Natural killer cell (primary cell): ENCODE data around the gene HMX1. TPM values are rescaled to one million over a fixed set of nuclear protein-coding genes. Genes with fewer than 3 reads are reported as not detected.

Source experiments
- ATAC-seq, 3 donors: fragments of 150-1000 bp in 2 of 3; fragments of 200-7000 bp in 1 of 3; cut with Tn5 transposase; 1 replicate in 1 of 3; 2 replicates in 2 of 3; pipeline ENCODE4 v1.10.0; 2021; ENCODE audit warnings: mild to moderate bottlenecking in 2 of 3, moderate library complexity in 2 of 3
- DNase-seq, 2 donors: peaks; one replicate each; pipeline versions ENCODE4 v3.0.0 to v3.0.0-alpha.2; 2013 to 2021; ENCODE audit warnings: mixed read lengths in 1 of 2
- H3K27ac ChIP-seq: one replicate; pipeline ENCODE4 v1.5.1; 2013; ENCODE audit warnings: mild to moderate bottlenecking, low read length
- H3K27me3 ChIP-seq: one replicate; pipeline ENCODE4 v1.6.1; 2013; ENCODE audit warnings: low read length; ENCODE audit not compliant: control insufficient read depth, insufficient read depth
- H3K36me3 ChIP-seq: one replicate; pipeline ENCODE4 v1.6.1; 2013; ENCODE audit warnings: low read length; ENCODE audit not compliant: control insufficient read depth, insufficient read depth
- H3K4me1 ChIP-seq: one replicate; pipeline ENCODE4 v1.6.1; 2013; ENCODE audit warnings: low read length; ENCODE audit not compliant: control insufficient read depth, insufficient read depth
- H3K4me3 ChIP-seq: one replicate; pipeline ENCODE4 v1.5.1; 2013; ENCODE audit warnings: low read length
- H3K9me3 ChIP-seq: one replicate; pipeline ENCODE4 v1.6.1; 2013; ENCODE audit warnings: low read length; ENCODE audit not compliant: control insufficient read depth, insufficient read depth
- H3K27ac Mint-ChIP-seq, 2 donors: one replicate each; pipeline ENCODE4 v1.8.0; 2022; ENCODE audit warnings: mild to moderate bottlenecking in 2 of 2, mixed read lengths in 2 of 2, moderate library complexity in 1 of 2
- H3K27me3 Mint-ChIP-seq, 2 donors: one replicate each; pipeline ENCODE4 v1.8.0; 2022; ENCODE audit warnings: low read depth in 2 of 2, mixed read lengths in 2 of 2
- H3K36me3 Mint-ChIP-seq: one replicate; pipeline ENCODE4 v1.8.0; 2022; ENCODE audit warnings: mixed read lengths
- H3K4me1 Mint-ChIP-seq, 2 donors: one replicate each; pipeline ENCODE4 v1.8.0; 2022; ENCODE audit warnings: mixed read lengths in 2 of 2
- H3K4me3 Mint-ChIP-seq: one replicate; pipeline ENCODE4 v1.8.0; 2022; ENCODE audit warnings: mild to moderate bottlenecking, moderate library complexity, mixed read lengths
- H3K9me3 Mint-ChIP-seq, 2 donors: one replicate each; pipeline ENCODE4 v1.8.0; 2022; ENCODE audit warnings: mixed read lengths in 2 of 2
- CTCF ChIP-seq: fragments of 200-600 bp; IDR thresholded peaks from one replicate; pipeline ENCODE4 v1.8.0; 2022; ENCODE audit warnings: antibody characterized with exemption
- WGBS: methylation state at CpG from one replicate; pipeline ENCODE4 v1.1.7; 2013; ENCODE audit warnings: missing lambda C conversion rate; ENCODE audit not compliant: insufficient coverage; 5-methylcytosine and 5-hydroxymethylcytosine counted together
- intact Hi-C: fragments of 100-400 bp; cut with micrococcal nuclease; formaldehyde crosslinking; loops from one replicate; pipeline ENCODE4 v1.14.2; 2022
- total RNA-seq, 4 donors: library from RNA; stranded (reverse); fragments of 120-200 nt in 1 of 4; gene quantifications; one replicate each; pipeline versions ENCODE4 v1.2.3 to v1.2.4, GENCODE V29; 2013 to 2022

HMX1 gene
- total RNA-seq, 3 donors from 2014 or later (not counting 1 experiment from before 2014, with no cell fraction given), result not detected

- H3K36me3 Mint-ChIP-seq, result no peaks in the 10 kb centered on the region
- ATAC-seq (no peak), DNase-seq (no peak)
- H3K9me3 ChIP-seq, result no peaks in the 10 kb centered on the region
- no peak overlapping the region for H3K27ac ChIP-seq
- WGBS, result 80% methylated on average over 8 of the region's 8 CpGs
- H3K27me3 Mint-ChIP-seq, result peaks cover 36 to 43% of the 10 kb centered on the region in 2 donors
- no peaks in the 10 kb centered on the region for H3K36me3 ChIP-seq
- TF ChIP-seq CTCF, result no peak
- H3K4me1 Mint-ChIP-seq, result no peaks in the 10 kb centered on the region
- H3K27ac Mint-ChIP-seq, result no peak overlapping the region
- intact Hi-C loops, result no loop called here
- peaks cover 8% of the 10 kb centered on the region for H3K27me3 ChIP-seq
- no peaks in the 10 kb centered on the region for H3K9me3 Mint-ChIP-seq
- no peak overlapping the region for H3K4me3 Mint-ChIP-seq
- no peaks in the 10 kb centered on the region for H3K4me1 ChIP-seq
- H3K4me3 ChIP-seq, result no peak overlapping the region
Observed at GRCh38 chr4:8879574-8879973, 7.9 kb upstream of the HMX1 start.

- no peak overlapping the region for H3K4me3 Mint-ChIP-seq
- H3K27ac Mint-ChIP-seq, result no peak overlapping the region
Observed at GRCh38 chr4:8878421-8878820, 6.8 kb upstream of the HMX1 start.

GRCh38 chr4:8877780-8878040 lies 6.1 kb upstream of the HMX1 start:
- H3K27ac ChIP-seq, result no peak overlapping the region
- no peak overlapping the region for H3K4me3 ChIP-seq
- H3K4me1 ChIP-seq, result no peaks in the 10 kb centered on the region
- peaks cover 10% of the 10 kb centered on the region for H3K27me3 ChIP-seq
- no peak for TF ChIP-seq CTCF
- WGBS, result 6% methylated on average over 12 of the region's 12 CpGs
- H3K4me3 Mint-ChIP-seq, result no peak overlapping the region
- H3K36me3 Mint-ChIP-seq, result no peaks in the 10 kb centered on the region
- no peaks in the 10 kb centered on the region for H3K9me3 Mint-ChIP-seq
- H3K27ac Mint-ChIP-seq, result no peak overlapping the region
- no peaks in the 10 kb centered on the region for H3K4me1 Mint-ChIP-seq
- no peaks in the 10 kb centered on the region for H3K9me3 ChIP-seq
- intact Hi-C loops, result no loop called here
- DNase-seq (no peak), ATAC-seq (no peak)
- no peaks in the 10 kb centered on the region for H3K36me3 ChIP-seq
- peaks cover 40 to 52% of the 10 kb centered on the region in 2 donors for H3K27me3 Mint-ChIP-seq

More at GRCh38 chr4:8878421-8878820, 6.8 kb upstream of the HMX1 start:
- intact Hi-C loops, result no loop called here
- H3K27me3 ChIP-seq, result peaks cover 8% of the 10 kb centered on the region
- no peaks in the 10 kb centered on the region for H3K36me3 ChIP-seq
- peaks cover 40 to 50% of the 10 kb centered on the region in 2 donors for H3K27me3 Mint-ChIP-seq
- 26% methylated on average over 11 of the region's 11 CpGs for WGBS
- H3K4me1 Mint-ChIP-seq, result no peaks in the 10 kb centered on the region
- TF ChIP-seq CTCF, result no peak
- ATAC-seq (no peak), DNase-seq (no peak)
- H3K4me1 ChIP-seq, result no peaks in the 10 kb centered on the region
- no peak overlapping the region for H3K4me3 ChIP-seq
- no peaks in the 10 kb centered on the region for H3K9me3 ChIP-seq
- H3K27ac ChIP-seq, result no peak overlapping the region
- no peaks in the 10 kb centered on the region for H3K36me3 Mint-ChIP-seq
- no peaks in the 10 kb centered on the region for H3K9me3 Mint-ChIP-seq

GRCh38 chr4:8876982-8877779 lies 5.5 kb upstream of the HMX1 start:
- Histone ChIP-seq H3K9me3 (no peaks in the 10 kb centered on the region), H3K36me3 (no peaks in the 10 kb centered on the region), H3K4me1 (no peaks in the 10 kb centered on the region), H3K4me3 (no peak overlapping the region), H3K27me3 (peaks cover 10% of the 10 kb centered on the region), H3K27ac (no peak overlapping the region)
- Mint-ChIP-seq H3K4me1 (no peaks in the 10 kb centered on the region), H3K27me3 (peaks cover 40 to 55% of the 10 kb centered on the region in 2 donors), H3K27ac (no peak overlapping the region), H3K4me3 (no peak overlapping the region), H3K9me3 (no peaks in the 10 kb centered on the region), H3K36me3 (no peaks in the 10 kb centered on the region)
- 17% methylated on average over 11 of the region's 11 CpGs for WGBS
- no peak for DNase-seq
- no peak for ATAC-seq
- TF ChIP-seq CTCF, result no peak
- intact Hi-C loops, result no loop called here
